Activated CD8-positive, alpha-beta T cell treated with anti-CD3 and anti-CD28 coated beads, Interleukin-2, amount 10 ng/mL, durations not matched to agents 7 days and 5 days (primary cell): ENCODE data around the gene LNP1. TPM values are rescaled to one million over a fixed set of nuclear protein-coding genes. Genes with fewer than 3 reads are reported as not detected.
A peak's percentile ranks its signal among the peaks of the same experiment; 100 is the strongest.

Experiments used
- ATAC-seq: fragments of 150-1000 bp; cut with Tn5 transposase; one replicate; pipeline ENCODE4 v1.10.0; 2021; ENCODE audit warnings: moderate library complexity
- CTCF ChIA-PET: fragments of 350-600 bp; sonication (Branson Sonifier 250); formaldehyde crosslinking; loops from one replicate; lab custom pipeline; 2021; ENCODE audit warnings: antibody characterized with exemption; lab: Charles Lee
- POLR2A ChIA-PET: fragments of 350-600 bp; sonication (Branson Sonifier 250); formaldehyde crosslinking; loops from one replicate; lab custom pipeline; 2021; ENCODE audit warnings: antibody characterized with exemption; lab: Charles Lee
- DNase-seq: peaks from one replicate; pipeline ENCODE4 v3.0.0-alpha.2; 2020
- H3K27ac Mint-ChIP-seq: one replicate; pipeline ENCODE4 v1.8.0; 2021; ENCODE audit warnings: mild to moderate bottlenecking, mixed read lengths
- H3K27me3 Mint-ChIP-seq: one replicate; pipeline ENCODE4 v1.8.0; 2021; ENCODE audit warnings: low read depth, mixed read lengths
- H3K36me3 Mint-ChIP-seq: one replicate; pipeline ENCODE4 v1.8.0; 2021; ENCODE audit warnings: low read depth, mixed read lengths
- H3K4me1 Mint-ChIP-seq: one replicate; pipeline ENCODE4 v1.8.0; 2021; ENCODE audit warnings: low read depth, mixed read lengths
- H3K4me3 Mint-ChIP-seq: one replicate; pipeline ENCODE4 v1.8.0; 2021; ENCODE audit warnings: mild to moderate bottlenecking, mixed read lengths
- H3K9me3 Mint-ChIP-seq: one replicate; pipeline ENCODE4 v1.8.0; 2022; ENCODE audit warnings: mixed read lengths; ENCODE audit not compliant: insufficient read depth
- total RNA-seq, 2 experiments: library from RNA; stranded (reverse); gene quantifications; one replicate each; pipeline ENCODE4 v1.2.3, GENCODE V29; 2021

The LNP1 gene
- total RNA-seq, 2 experiments from 2014 or later, result 1.4 TPM

DNA sequence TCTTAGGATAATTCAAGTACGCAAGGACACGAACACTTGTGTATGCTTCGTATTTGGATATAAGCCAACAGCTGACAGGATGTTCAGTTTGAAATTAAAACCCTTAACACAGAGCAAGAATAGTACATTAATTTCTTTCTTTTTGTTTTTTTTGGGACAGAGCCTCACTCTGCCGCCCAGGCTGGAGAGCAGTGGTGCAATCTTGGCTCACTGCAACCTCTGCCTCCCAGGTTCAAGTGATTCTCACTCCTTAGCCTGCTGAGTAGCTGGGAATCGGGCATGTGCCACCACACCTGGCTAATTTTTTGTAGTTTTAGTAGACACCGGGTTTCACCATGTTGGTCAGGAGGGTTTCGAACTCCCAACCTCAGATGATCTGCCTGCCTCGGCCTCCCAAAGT is 32.9 kb upstream of the LNP1 start:
- no peaks in the 10 kb centered on the region for H3K4me1 Mint-ChIP-seq
- H3K27ac Mint-ChIP-seq, result no peak overlapping the region
- no peaks in the 10 kb centered on the region for H3K9me3 Mint-ChIP-seq
- H3K27me3 Mint-ChIP-seq, result no peaks in the 10 kb centered on the region
- H3K36me3 Mint-ChIP-seq, result peaks cover 47% of the 10 kb centered on the region
- ATAC-seq, result no peak
- ChIA-PET POLR2A (no interaction called here), CTCF (no interaction called here)
- no peak overlapping the region for H3K4me3 Mint-ChIP-seq
- DNase-seq, result no peak

DNA sequence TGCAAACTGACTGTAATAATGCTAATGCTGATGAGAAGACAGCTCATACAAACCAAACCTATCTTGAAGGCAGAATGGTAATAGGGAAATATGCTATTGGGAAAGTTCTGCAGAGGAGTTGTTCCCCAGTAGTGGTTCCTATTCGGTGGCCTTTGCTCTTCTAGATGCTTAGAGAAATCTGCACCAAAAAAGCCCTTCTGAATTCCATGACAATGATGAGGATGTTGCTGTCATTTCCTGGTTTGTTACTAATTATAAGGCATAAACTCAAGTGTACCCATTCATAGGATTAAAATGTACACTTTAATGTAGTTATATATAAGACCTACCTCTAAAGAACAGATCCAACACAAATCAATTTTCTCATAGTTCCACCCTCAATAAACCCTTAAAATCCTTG is 30.6 kb upstream of the LNP1 start:
- Mint-ChIP-seq H3K4me1 (no peaks in the 10 kb centered on the region), H3K27me3 (no peaks in the 10 kb centered on the region), H3K9me3 (no peaks in the 10 kb centered on the region), H3K27ac (no peak overlapping the region), H3K36me3 (peaks cover 43% of the 10 kb centered on the region), H3K4me3 (no peak overlapping the region)
- ATAC-seq, result no peak
- CTCF ChIA-PET, result no interaction called here
- POLR2A ChIA-PET, result no interaction called here
- no peak for DNase-seq

DNA sequence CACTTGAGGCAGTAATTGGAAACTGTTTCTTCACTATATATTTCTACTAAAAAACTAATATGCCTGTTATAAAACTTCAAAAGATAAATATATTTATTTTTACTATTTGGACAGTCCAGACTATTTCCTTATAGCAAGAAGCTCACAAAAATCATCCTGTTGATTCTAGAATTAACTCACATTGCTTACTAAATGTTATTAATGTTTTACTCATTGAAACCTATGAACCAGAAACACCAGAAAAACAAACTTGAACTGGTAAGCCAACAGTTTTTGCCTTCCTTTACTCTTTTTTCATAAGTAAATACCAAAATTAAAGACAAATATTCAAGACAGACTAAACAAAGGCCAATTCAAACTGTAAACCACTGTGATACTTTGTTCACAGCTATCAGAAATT is 26.8 kb upstream of the LNP1 start:
- Mint-ChIP-seq H3K4me1 (no peaks in the 10 kb centered on the region), H3K36me3 (peaks cover 49% of the 10 kb centered on the region), H3K27me3 (no peaks in the 10 kb centered on the region), H3K27ac (no peak overlapping the region), H3K4me3 (no peak overlapping the region), H3K9me3 (no peaks in the 10 kb centered on the region)
- ATAC-seq (no peak), DNase-seq (no peak)
- ChIA-PET CTCF (interaction anchor here (0.7 to 2.3 kb wide), 2 partner anchors 13 to 88 kb away, joined by 3 to 7 read pairs; no protein-coding TSS in a partner anchor), POLR2A (interaction anchor here (1.0 kb wide), 1 partner anchor 27 kb away, joined by 3 read pairs; the partner anchor contains the start of gene LNP1)

GRCh38 chr3:100376301-100376700 is 25.0 kb upstream of the LNP1 start:
- no peaks in the 10 kb centered on the region for H3K27me3 Mint-ChIP-seq
- ATAC-seq (no peak), DNase-seq (no peak)
- H3K9me3 Mint-ChIP-seq, result no peaks in the 10 kb centered on the region
- H3K4me3 Mint-ChIP-seq, result no peak overlapping the region
- no peak overlapping the region for H3K27ac Mint-ChIP-seq
- H3K36me3 Mint-ChIP-seq, result peaks cover 59% of the 10 kb centered on the region
- POLR2A ChIA-PET, result no interaction called here
- CTCF ChIA-PET, result interaction anchor here (0.6 to 2.3 kb wide), 2 partner anchors 11 to 266 kb away, joined by 5 to 7 read pairs; no protein-coding TSS in a partner anchor
- H3K4me1 Mint-ChIP-seq, result no peaks in the 10 kb centered on the region

DNA sequence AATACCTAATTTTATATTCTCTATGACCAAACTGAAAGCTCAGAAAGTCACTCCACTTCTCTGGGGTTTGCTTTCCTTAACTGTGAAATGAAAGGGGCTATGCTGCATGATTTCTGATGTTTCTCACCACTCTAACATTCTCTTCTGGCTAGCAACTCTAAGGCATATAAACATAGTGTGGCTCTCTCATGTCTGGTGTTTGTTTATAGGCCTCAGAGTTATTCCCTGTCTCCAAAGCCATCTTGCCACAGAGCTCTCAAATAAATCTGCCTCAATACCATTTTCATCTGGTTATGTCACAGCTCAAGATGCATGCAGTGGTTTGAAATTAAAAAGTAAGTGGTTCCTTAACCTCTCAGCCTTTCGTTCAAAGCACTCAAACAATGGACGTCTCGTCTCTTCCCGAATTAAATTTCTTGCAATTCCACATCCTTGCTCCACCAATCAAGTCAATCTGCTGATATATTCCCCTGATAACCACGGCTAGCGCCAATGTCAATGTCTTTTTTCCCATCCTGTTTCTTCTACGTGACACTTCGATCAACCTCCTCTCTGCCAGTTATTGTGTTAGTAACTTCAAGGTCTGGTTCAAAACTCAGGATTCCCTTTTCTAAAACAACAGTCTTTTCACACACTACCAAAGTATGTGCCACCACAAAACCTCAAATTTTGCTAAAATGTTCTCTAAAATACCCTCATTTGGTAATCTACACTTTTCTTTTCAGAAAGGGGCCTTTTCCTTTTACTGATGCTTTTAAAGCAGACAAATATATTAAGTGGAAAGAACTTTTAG is 16.4 kb upstream of the LNP1 start:
- no peak for DNase-seq
- H3K27me3 Mint-ChIP-seq, result no peaks in the 10 kb centered on the region
- ATAC-seq, result no peak
- ChIA-PET CTCF (interaction anchor here (0.9 kb wide), 1 partner anchor 18 kb away, joined by 3 read pairs; no protein-coding TSS in a partner anchor), POLR2A (interaction anchor here (1.8 kb wide), 1 partner anchor 16 kb away, joined by 8 read pairs; the partner anchor contains the start of genes LNP1 and TOMM70)
- peaks cover 50% of the 10 kb centered on the region for H3K36me3 Mint-ChIP-seq
- no peak overlapping the region for H3K4me3 Mint-ChIP-seq
- no peak overlapping the region for H3K27ac Mint-ChIP-seq
- H3K4me1 Mint-ChIP-seq, result peaks cover 6% of the 10 kb centered on the region
- H3K9me3 Mint-ChIP-seq, result peaks cover 16% of the 10 kb centered on the region

- H3K9me3 Mint-ChIP-seq, result peaks cover 16% of the 10 kb centered on the region
- ChIA-PET CTCF (interaction anchor here (1.6 to 1.8 kb wide), 3 partner anchors 11 to 69 kb away, joined by 4 to 7 read pairs (median 5); no protein-coding TSS in a partner anchor), POLR2A (interaction anchor here (1.0 kb wide), 1 partner anchor 15 kb away, joined by 5 read pairs; the partner anchor contains the start of gene LNP1)
- H3K27me3 Mint-ChIP-seq, result no peaks in the 10 kb centered on the region
- H3K4me1 Mint-ChIP-seq, result peaks cover 6% of the 10 kb centered on the region
- H3K36me3 Mint-ChIP-seq, result peaks cover 44% of the 10 kb centered on the region
- H3K4me3 Mint-ChIP-seq, result no peak overlapping the region
- ATAC-seq (no peak), DNase-seq (no peak)
- H3K27ac Mint-ChIP-seq, result no peak overlapping the region
Observed at GRCh38 chr3:100386437-100387074, 14.8 kb upstream of the LNP1 start.

DNA sequence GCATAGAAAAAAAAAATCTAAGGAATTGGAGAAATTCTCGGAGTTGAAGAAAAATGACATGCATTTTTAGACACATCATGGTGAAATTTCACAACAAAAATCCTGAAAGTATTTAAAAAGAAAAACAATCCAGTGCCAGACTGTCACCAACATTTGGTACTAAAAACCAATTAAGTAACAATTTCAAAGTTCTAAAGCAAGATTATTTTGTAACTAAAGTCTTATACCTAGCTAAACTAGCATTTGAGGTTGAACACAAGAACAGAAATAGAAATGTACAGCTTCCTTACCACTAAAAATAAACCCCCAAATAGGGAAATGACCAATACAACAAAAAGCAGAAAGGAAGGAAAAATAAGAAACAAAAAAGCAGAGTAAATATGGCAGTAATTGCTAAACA is 12.3 kb upstream of the LNP1 start:
- CTCF ChIA-PET, result interaction anchor here (0.7 kb wide), 1 partner anchor 106 kb away, joined by 3 read pairs; no protein-coding TSS in a partner anchor
- DNase-seq (no peak), ATAC-seq (no peak)
- Mint-ChIP-seq H3K4me1 (peaks cover 11% of the 10 kb centered on the region), H3K27me3 (no peaks in the 10 kb centered on the region), H3K4me3 (no peak overlapping the region), H3K36me3 (peaks cover 47% of the 10 kb centered on the region), H3K27ac (no peak overlapping the region), H3K9me3 (peaks cover 16% of the 10 kb centered on the region)
- POLR2A ChIA-PET, result no interaction called here

DNA sequence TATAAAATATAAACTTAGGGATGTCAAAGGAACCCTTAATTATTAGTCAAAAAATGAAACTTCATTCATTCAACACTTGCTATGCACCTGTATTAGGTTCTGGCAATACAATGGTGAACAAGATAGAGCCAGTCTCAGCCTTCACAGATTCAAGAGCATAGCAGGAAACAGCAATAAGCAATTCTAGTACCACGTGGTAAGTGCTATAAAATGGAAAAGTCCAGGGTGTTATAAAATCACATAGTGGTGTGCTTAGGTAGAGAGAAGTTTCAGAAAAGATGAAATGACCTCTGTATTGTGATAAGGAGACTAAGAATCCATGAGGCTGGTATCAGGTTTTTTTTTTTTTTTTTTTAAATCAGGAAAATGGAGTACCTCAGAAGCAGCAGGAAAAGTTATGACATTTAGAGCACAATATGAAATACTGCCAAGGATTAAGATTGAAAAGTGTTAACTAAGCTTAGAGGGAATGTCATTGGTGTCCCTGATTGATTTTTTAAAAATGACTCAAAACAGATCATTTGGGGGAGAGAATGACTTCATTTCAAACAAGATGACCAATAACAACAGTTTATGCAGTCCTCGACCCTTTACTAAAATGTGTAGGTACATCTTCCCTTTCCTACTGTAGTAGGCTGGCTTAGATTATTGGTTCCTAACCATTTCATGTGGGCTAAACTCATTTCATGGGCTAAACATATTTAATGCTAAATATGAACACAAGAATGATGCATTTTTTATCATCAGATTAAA is 5.5 kb upstream of the LNP1 start:
- ATAC-seq (no peak), DNase-seq (no peak)
- Mint-ChIP-seq H3K9me3 (no peaks in the 10 kb centered on the region), H3K4me1 (peaks cover 41% of the 10 kb centered on the region), H3K27ac (no peak overlapping the region), H3K4me3 (no peak overlapping the region), H3K27me3 (no peaks in the 10 kb centered on the region), H3K36me3 (peaks cover 29% of the 10 kb centered on the region)
- CTCF ChIA-PET, result no interaction called here
- POLR2A ChIA-PET, result no interaction called here

- CTCF ChIA-PET, result no interaction called here
- H3K9me3 Mint-ChIP-seq, result no peaks in the 10 kb centered on the region
- no peak overlapping the region for H3K4me3 Mint-ChIP-seq
- DNase-seq (no peak), ATAC-seq (no peak)
- no peak overlapping the region for H3K27ac Mint-ChIP-seq
- H3K4me1 Mint-ChIP-seq, result peaks cover 42% of the 10 kb centered on the region
- peaks cover 26% of the 10 kb centered on the region for H3K36me3 Mint-ChIP-seq
- POLR2A ChIA-PET, result no interaction called here
- no peaks in the 10 kb centered on the region for H3K27me3 Mint-ChIP-seq
Observed at GRCh38 chr3:100396967-100397366, 4.4 kb upstream of the LNP1 start.

DNA sequence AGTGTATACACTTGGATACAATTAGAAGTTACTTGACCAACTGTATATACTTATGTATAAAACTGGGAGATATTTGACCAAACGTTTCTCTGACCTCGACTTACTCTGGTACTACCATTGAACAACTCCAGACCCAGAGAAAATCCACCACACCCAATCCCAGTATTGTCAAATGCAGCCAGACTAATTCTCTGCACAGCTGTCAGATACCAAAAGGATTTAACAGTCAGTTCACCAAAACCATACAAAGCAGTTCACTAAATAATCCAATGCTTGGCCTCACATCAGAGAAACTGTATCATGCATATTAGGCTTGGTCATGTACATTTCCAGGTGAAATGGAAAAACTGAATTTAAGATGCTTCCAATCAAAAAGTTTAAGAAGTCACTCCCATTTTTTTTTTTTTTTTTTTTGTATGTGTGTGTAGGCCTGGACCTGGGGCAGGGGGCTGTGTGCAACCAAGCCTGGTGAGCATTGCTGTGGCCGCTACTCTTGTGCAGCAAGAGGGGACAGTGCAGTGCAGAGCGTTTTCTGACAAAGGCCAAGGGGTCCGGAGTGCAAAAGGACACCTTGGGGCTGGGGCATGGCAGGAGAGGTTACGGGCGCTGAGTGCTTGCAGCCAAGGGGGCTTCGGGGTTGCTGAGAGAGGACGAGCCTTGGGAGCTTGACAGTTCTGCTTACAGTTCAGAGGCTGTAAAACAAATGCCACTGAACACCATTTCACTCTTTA is 1.8 kb upstream of the LNP1 start:
- Mint-ChIP-seq H3K4me3 (peak overlapping the region; percentile 92), H3K4me1 (peaks cover 57% of the 10 kb centered on the region), H3K9me3 (no peaks in the 10 kb centered on the region), H3K36me3 (peaks cover 18% of the 10 kb centered on the region), H3K27me3 (no peaks in the 10 kb centered on the region), H3K27ac (peak overlapping the region; percentile 98)
- no peak for DNase-seq
- ChIA-PET CTCF (interaction anchor here (0.9 to 1.8 kb wide), 5 partner anchors 13 to 235 kb away, joined by 4 to 5 read pairs (median 4); no protein-coding TSS in a partner anchor), POLR2A (interaction anchor here (0.6 to 2.8 kb wide), 7 partner anchors 8 to 311 kb away, joined by 3 to 18 read pairs (median 4); partner anchors contain the start of genes NIT2 and TBC1D23)
- no peak for ATAC-seq

DNA sequence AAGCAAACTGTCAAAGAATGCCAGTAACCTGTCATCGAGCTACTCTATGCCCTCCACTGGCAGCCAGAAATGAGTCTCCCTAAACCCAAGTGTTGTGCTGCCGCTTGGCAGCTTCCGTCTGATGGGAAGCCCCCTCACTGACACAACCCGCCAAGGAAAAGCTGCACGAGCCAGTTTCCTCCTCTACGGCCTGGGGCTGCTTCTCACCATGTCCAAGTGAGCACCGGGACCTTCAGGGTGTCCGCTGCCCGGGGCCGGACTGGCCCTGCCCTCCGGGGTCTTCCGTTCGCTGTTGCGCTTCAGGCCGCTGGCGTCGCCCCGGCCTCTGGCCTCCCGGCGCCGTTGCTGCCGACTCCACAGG is 940 bp upstream of the LNP1 start:
- H3K27me3 Mint-ChIP-seq, result no peaks in the 10 kb centered on the region
- H3K4me3 Mint-ChIP-seq, result peak overlapping the region; percentile 92
- H3K36me3 Mint-ChIP-seq, result peaks cover 20% of the 10 kb centered on the region
- peaks cover 59% of the 10 kb centered on the region for H3K4me1 Mint-ChIP-seq
- ATAC-seq (peak; percentile 9), DNase-seq (peak; percentile 51)
- CTCF ChIA-PET, result interaction anchor here (0.9 to 1.8 kb wide), 6 partner anchors 14 to 234 kb away, joined by 4 to 5 read pairs (median 4); no protein-coding TSS in a partner anchor
- POLR2A ChIA-PET, result interaction anchor here (0.6 to 2.8 kb wide), 10 partner anchors 9 to 310 kb away, joined by 3 to 18 read pairs (median 6); partner anchors contain the start of genes NIT2 and TBC1D23
- H3K27ac Mint-ChIP-seq, result peak overlapping the region; percentile 98
- H3K9me3 Mint-ChIP-seq, result no peaks in the 10 kb centered on the region
